Measurements from ENCODE around the gene TNNT2.

The TNNT2 gene

GRCh38 chr1:201377611-201378092, at the start of gene TNNT2:
TNNT2 (minus strand) TSS chr1:201377680; CDS start chr1:201373254, 4,426 bp downstream.
- DNase-seq = peak; percentile 80 to 91

- peak; percentile 81 to 88 for DNase-seq
Observed at GRCh38 chr1:201426479-201427310, 49.2 kb upstream of the TNNT2 start.

GRCh38 chr1:201424146-201424545, 46.7 kb upstream of the TNNT2 start:
- DNase-seq = peak; percentile 94 to 97

- no peak for DNase-seq
Observed at GRCh38 chr1:201423655-201424054, 46.2 kb upstream of the TNNT2 start.

GRCh38 chr1:201422436-201423030, 45.1 kb upstream of the TNNT2 start:
- peak in 1 of 2 experiments; percentile 69 for DNase-seq

- DNase-seq = no peak
Observed at GRCh38 chr1:201422026-201422425, 44.5 kb upstream of the TNNT2 start.

- no peak for DNase-seq
Observed at GRCh38 chr1:201421041-201421440, 43.6 kb upstream of the TNNT2 start.

GRCh38 chr1:201420608-201421002, 43.1 kb upstream of the TNNT2 start:
- DNase-seq = no peak

- peak in 1 of 2 experiments; percentile 36 for DNase-seq
Observed at GRCh38 chr1:201419746-201420607, 42.5 kb upstream of the TNNT2 start.

GRCh38 chr1:201419256-201419655, 41.8 kb upstream of the TNNT2 start:
- no peak for DNase-seq

- DNase-seq = peak; percentile 52 to 59
Observed at GRCh38 chr1:201418461-201418860, 41.0 kb upstream of the TNNT2 start.

- no peak for DNase-seq
Observed at GRCh38 chr1:201414051-201414738, 36.7 kb upstream of the TNNT2 start.

- no peak for DNase-seq
Observed at GRCh38 chr1:201411292-201411691, 33.8 kb upstream of the TNNT2 start.

GRCh38 chr1:201409440-201409839, 32.0 kb upstream of the TNNT2 start:
- DNase-seq = no peak

GRCh38 chr1:201408834-201409200, 31.3 kb upstream of the TNNT2 start:
- no peak for DNase-seq

GRCh38 chr1:201408176-201408833, 30.8 kb upstream of the TNNT2 start:
- peak; percentile 35 to 71 for DNase-seq

- DNase-seq = no peak
Observed at GRCh38 chr1:201406831-201407406, 29.4 kb upstream of the TNNT2 start.

GRCh38 chr1:201405484-201405831, 28.0 kb upstream of the TNNT2 start:
- peak in 1 of 2 experiments; percentile 39 for DNase-seq

- no peak for DNase-seq
Observed at GRCh38 chr1:201404722-201405483, 27.4 kb upstream of the TNNT2 start.

GRCh38 chr1:201404055-201404454, 26.6 kb upstream of the TNNT2 start:
- no peak for DNase-seq

- no peak for DNase-seq
Observed at GRCh38 chr1:201403359-201403758, 25.9 kb upstream of the TNNT2 start.
